ENCODE results near the gene FBXL3.

GRCh38 chr13:77029436-77029835 is 2.5 kb upstream of the FBXL3 start:
- TF ChIP-seq GATA2 (IDR thresholded peaks at IDR 0.05; ENCODE audit: low read depth, low read length), result no peak
- TF ChIP-seq GATA3 (IDR thresholded peaks at IDR 0.05; ENCODE audit: low read depth, low read length), result no peak

Data from SH-SY5Y (cell line).